HEK293 (cell line): ENCODE results near the gene TAP2.

Source experiments
- CTCF ChIA-PET: fragments of 350-600 bp; formaldehyde crosslinking; extraction: SDS; loops from one replicate; lab custom pipeline; 2021; ENCODE audit warnings: antibody characterized with exemption; lab: Yijun Ruan, JAX
- POLR2A ChIA-PET: fragments of 300-600 bp; formaldehyde crosslinking; extraction: SDS; loops from one replicate; lab custom pipeline; 2020; ENCODE audit warnings: antibody characterized with exemption, inconsistent platforms; lab: Yijun Ruan, JAX
- H3K27ac ChIP-seq: fragments of 200-500 bp; sonication (Bioruptor generic); 2 replicates; pipeline ENCODE4 v1.5.1; 2014; ENCODE audit warnings: low read depth, low read length, control low read depth, inconsistent platforms; ENCODE audit errors: extremely low read depth
- H3K36me3 ChIP-seq, 2 experiments: fragments of 200-500 bp in 1 of 2; sonication (Bioruptor generic) in 1 of 2; 1 replicate in 1 of 2; 2 replicates in 1 of 2; pipeline ENCODE4 v1.5.1; 2014 to 2017; ENCODE audit warnings: inconsistent platforms in 2 of 2, low read length in 2 of 2; ENCODE audit not compliant: control insufficient read depth in 2 of 2, insufficient read depth in 1 of 2
- H3K4me1 ChIP-seq: fragments of 200-500 bp; sonication (Bioruptor generic); 2 replicates; pipeline ENCODE4 v1.5.1; 2014; ENCODE audit warnings: mild to moderate bottlenecking, low read length, inconsistent platforms; ENCODE audit not compliant: control insufficient read depth, insufficient read depth
- H3K4me3 ChIP-seq: 2 replicates; pipeline ENCODE4 v1.5.1; 2011; ENCODE audit warnings: low read depth, mild to moderate bottlenecking, control low read depth, low read length, moderate library complexity
- H3K9me3 ChIP-seq: fragments of 200-500 bp; sonication (Bioruptor generic); 2 replicates; pipeline ENCODE4 v1.5.1; 2014; ENCODE audit warnings: low read depth, low read length, inconsistent platforms; ENCODE audit not compliant: control insufficient read depth, insufficient read depth
- BCL11A ChIP-seq: fragments of 450-650 bp; formaldehyde crosslinking; IDR thresholded peaks from 2 replicates; pipeline ENCODE4 v1.5.1; 2016; ENCODE audit warnings: low read depth, missing biosample characterization, missing genetic modification characterization
- BCL11B ChIP-seq: fragments of 450-650 bp; formaldehyde crosslinking; IDR thresholded peaks from 2 replicates; pipeline ENCODE4 v1.5.1; 2016; ENCODE audit warnings: low read depth, missing biosample characterization, missing genetic modification characterization
- IKZF3 ChIP-seq: fragments of 450-650 bp; IDR thresholded peaks from 2 replicates; pipeline ENCODE4 v1.5.0; 2018; ENCODE audit warnings: missing biosample characterization, mild to moderate bottlenecking, missing genetic modification characterization, moderate library complexity
- KLF16 ChIP-seq: fragments of 450-650 bp; formaldehyde crosslinking; IDR thresholded peaks from 2 replicates; pipeline ENCODE4 v1.5.1; 2017; ENCODE audit warnings: missing biosample characterization, missing genetic modification characterization
- RBAK ChIP-seq: fragments of 450-650 bp; formaldehyde crosslinking; IDR thresholded peaks from 2 replicates; pipeline ENCODE4 v1.5.1; 2016; ENCODE audit warnings: missing biosample characterization, missing genetic modification characterization
- SCRT2 ChIP-seq: fragments of 450-650 bp; formaldehyde crosslinking; IDR thresholded peaks from 2 replicates; pipeline ENCODE4 v1.5.1; 2016; ENCODE audit warnings: missing biosample characterization, missing genetic modification characterization
- SETDB1 ChIP-seq: IDR thresholded peaks from one replicate; pipeline ENCODE4 v1.6.1; 2017; ENCODE audit warnings: mild to moderate bottlenecking, low read length, moderate library complexity, mixed read lengths; ENCODE audit not compliant: insufficient read length
- SP2 ChIP-seq: fragments of 450-650 bp; formaldehyde crosslinking; IDR thresholded peaks from 2 replicates; pipeline ENCODE4 v1.5.1; 2016; ENCODE audit warnings: missing biosample characterization, missing genetic modification characterization
- WT1 ChIP-seq: fragments of 450-650 bp; formaldehyde crosslinking; IDR thresholded peaks from 2 replicates; pipeline ENCODE4 v1.5.1; 2016; ENCODE audit warnings: missing biosample characterization, missing genetic modification characterization
- ZNF114 ChIP-seq: fragments of 450-650 bp; formaldehyde crosslinking; IDR thresholded peaks from 2 replicates; pipeline ENCODE4 v1.5.0; 2017; ENCODE audit warnings: missing biosample characterization, missing genetic modification characterization
- ZNF155 ChIP-seq: fragments of 450-650 bp; formaldehyde crosslinking; IDR thresholded peaks from 2 replicates; pipeline ENCODE4 v1.5.1; 2016; ENCODE audit warnings: missing biosample characterization, missing genetic modification characterization
- ZNF19 ChIP-seq: fragments of 450-650 bp; formaldehyde crosslinking; IDR thresholded peaks from 2 replicates; pipeline ENCODE4; 2016; ENCODE audit warnings: missing biosample characterization, missing genetic modification characterization, low read depth
- ZNF311 ChIP-seq: fragments of 450-650 bp; formaldehyde crosslinking; IDR thresholded peaks from 2 replicates; pipeline ENCODE4 v1.5.1; 2017; ENCODE audit warnings: missing biosample characterization, missing genetic modification characterization, borderline replicate concordance
- ZNF324 ChIP-seq: fragments of 450-650 bp; formaldehyde crosslinking; IDR thresholded peaks from 2 replicates; pipeline ENCODE4 v1.5.1; 2016; ENCODE audit warnings: missing biosample characterization, missing genetic modification characterization
- ZNF354C ChIP-seq: fragments of 450-650 bp; formaldehyde crosslinking; IDR thresholded peaks from 2 replicates; pipeline ENCODE4 v1.5.1; 2016; ENCODE audit warnings: missing biosample characterization, missing genetic modification characterization, low read depth, borderline replicate concordance
- ZNF398 ChIP-seq: fragments of 450-650 bp; formaldehyde crosslinking; IDR thresholded peaks from 2 replicates; pipeline ENCODE4 v1.5.1; 2017; ENCODE audit warnings: missing biosample characterization, missing genetic modification characterization
- ZNF449 ChIP-seq: fragments of 450-650 bp; formaldehyde crosslinking; IDR thresholded peaks from 2 replicates; pipeline ENCODE4 v1.5.1; 2017; ENCODE audit warnings: missing biosample characterization, mild to moderate bottlenecking, missing genetic modification characterization, moderate library complexity
- ZNF530 ChIP-seq: fragments of 450-650 bp; formaldehyde crosslinking; IDR thresholded peaks from 2 replicates; pipeline ENCODE4 v1.5.1; 2016; ENCODE audit warnings: low read depth, missing biosample characterization, missing genetic modification characterization
- ZNF560 ChIP-seq: fragments of 450-650 bp; formaldehyde crosslinking; IDR thresholded peaks from 2 replicates; pipeline ENCODE4 v1.5.1; 2017; ENCODE audit warnings: missing biosample characterization, missing genetic modification characterization, borderline replicate concordance
- ZNF561 ChIP-seq: fragments of 450-650 bp; IDR thresholded peaks from 2 replicates; pipeline ENCODE4 v1.5.1; 2018; ENCODE audit warnings: missing biosample characterization, missing genetic modification characterization, borderline replicate concordance
- ZNF610 ChIP-seq: fragments of 450-650 bp; formaldehyde crosslinking; IDR thresholded peaks from 2 replicates; pipeline ENCODE4 v1.5.1; 2016; ENCODE audit warnings: missing biosample characterization, missing genetic modification characterization, borderline replicate concordance
- ZNF654 ChIP-seq: fragments of 450-650 bp; formaldehyde crosslinking; IDR thresholded peaks from 2 replicates; pipeline ENCODE4 v1.5.1; 2016; ENCODE audit warnings: low read depth, missing biosample characterization, missing genetic modification characterization
- ZNF76 ChIP-seq: fragments of 450-650 bp; formaldehyde crosslinking; IDR thresholded peaks from 2 replicates; pipeline ENCODE4; 2016; ENCODE audit warnings: low read depth, missing biosample characterization, missing genetic modification characterization, borderline replicate concordance
- ZNF777 ChIP-seq: fragments of 450-650 bp; formaldehyde crosslinking; IDR thresholded peaks from 2 replicates; pipeline ENCODE4 v1.5.1; 2017; ENCODE audit warnings: missing biosample characterization, missing genetic modification characterization, borderline replicate concordance
- ZNF830 ChIP-seq: fragments of 450-650 bp; IDR thresholded peaks from 2 replicates; pipeline ENCODE4 v1.5.0; 2018; ENCODE audit warnings: missing biosample characterization, missing genetic modification characterization, low read depth, mild to moderate bottlenecking, moderate library complexity
- ZSCAN30 ChIP-seq: fragments of 450-650 bp; IDR thresholded peaks from 2 replicates; pipeline ENCODE4 v1.5.1; 2018; ENCODE audit warnings: missing biosample characterization, mild to moderate bottlenecking, missing genetic modification characterization, moderate library complexity
- ZSCAN5A ChIP-seq: fragments of 450-650 bp; formaldehyde crosslinking; IDR thresholded peaks from 2 replicates; pipeline ENCODE4 v1.5.1; 2016; ENCODE audit warnings: missing biosample characterization, missing genetic modification characterization

The TAP2 gene

GRCh38 chr6:32852018-32852843, 13.7 kb upstream of the TAP2 start (continued):
- TF ChIP-seq ZNF777 (tag by site-specific recombination) (no peak), BCL11A (tag by site-specific recombination) (no peak)

- no peaks in the 10 kb centered on the region; the same call in 1 of the 2 replicates for H3K4me1 ChIP-seq
- POLR2A ChIA-PET: interaction anchor here (0.9 to 2.4 kb wide), 3 partner anchors 10 to 121 kb away, joined by 3 to 11 read pairs (median 5); partner anchors contain the start of gene TAP2
- no peaks in the 10 kb centered on the region for H3K9me3 ChIP-seq
- no peak for TF ChIP-seq RBAK (tag by site-specific recombination)
- no peak for TF ChIP-seq ZNF155 (tag by site-specific recombination)
- TF ChIP-seq ZNF830: no peak
- TF ChIP-seq ZNF398 (tag by site-specific recombination): no peak
- no peak for TF ChIP-seq ZNF610 (tag by site-specific recombination)
- no peak for TF ChIP-seq KLF16
- TF ChIP-seq ZNF449 (tag by site-specific recombination): no peak
- no peak for TF ChIP-seq SCRT2 (tag by site-specific recombination)
- TF ChIP-seq ZNF19: no peak
- TF ChIP-seq, all 188 proteins: peak for 0
- Histone ChIP-seq H3K27ac (no peak overlapping the region), H3K36me3 (peaks cover 6 to 47% of the 10 kb centered on the region in 2 experiments; a peak in 2 of 3 replicates), H3K4me3 (no peak overlapping the region)
- CTCF ChIA-PET: interaction anchor here (0.7 to 3.2 kb wide), 8 partner anchors 8 to 438 kb away, joined by 3 to 29 read pairs (median 4); partner anchors contain the start of gene TAP2
Observed at GRCh38 chr6:32851025-32851424, 12.5 kb upstream of the TAP2 start.

GRCh38 chr6:32849126-32849525, 10.6 kb upstream of the TAP2 start:
- Histone ChIP-seq H3K27ac (no peak overlapping the region), H3K36me3 (peaks cover 6 to 54% of the 10 kb centered on the region in 2 experiments; a peak in 2 of 3 replicates), H3K4me3 (no peak overlapping the region), H3K9me3 (no peaks in the 10 kb centered on the region), H3K4me1 (no peaks in the 10 kb centered on the region; the same call in 1 of the 2 replicates)
- POLR2A ChIA-PET: interaction anchor here (0.6 kb wide), 1 partner anchor 10 kb away, joined by 4 read pairs; the partner anchor contains the start of gene TAP2
- CTCF ChIA-PET: interaction anchor here (0.7 to 3.2 kb wide), 2 partner anchors 10 to 1087 kb away, joined by 4 to 29 read pairs; partner anchors contain the start of gene TAP2
- TF ChIP-seq SETDB1 (no peak), ZNF114 (no peak), ZNF530 (tag by site-specific recombination) (no peak), WT1 (no peak), ZNF654 (tag by site-specific recombination) (no peak), ZNF561 (tag by site-specific recombination) (no peak), ZSCAN5A (tag by site-specific recombination) (no peak), SP2 (tag by site-specific recombination) (no peak), ZNF324 (tag by site-specific recombination) (no peak), IKZF3 (tag by site-specific recombination) (no peak), ZNF76 (tag by site-specific recombination) (no peak), ZNF311 (tag by site-specific recombination) (no peak), ZNF560 (tag by site-specific recombination) (no peak), ZNF449 (tag by site-specific recombination) (no peak), ZSCAN30 (tag by site-specific recombination) (no peak), ZNF354C (tag by site-specific recombination) (no peak), BCL11B (no peak)
